Measurements from ENCODE around the gene ARL16. TPM values are rescaled to one million over a fixed set of nuclear protein-coding genes. Genes with fewer than 3 reads are reported as not detected.

The ARL16 gene
- total and polyA plus RNA-seq, 2 of the 8 experiments (the other 6 are each of a cell fraction or from before 2014, with no cell fraction given) = 37.0 to 60.8 TPM

DNA sequence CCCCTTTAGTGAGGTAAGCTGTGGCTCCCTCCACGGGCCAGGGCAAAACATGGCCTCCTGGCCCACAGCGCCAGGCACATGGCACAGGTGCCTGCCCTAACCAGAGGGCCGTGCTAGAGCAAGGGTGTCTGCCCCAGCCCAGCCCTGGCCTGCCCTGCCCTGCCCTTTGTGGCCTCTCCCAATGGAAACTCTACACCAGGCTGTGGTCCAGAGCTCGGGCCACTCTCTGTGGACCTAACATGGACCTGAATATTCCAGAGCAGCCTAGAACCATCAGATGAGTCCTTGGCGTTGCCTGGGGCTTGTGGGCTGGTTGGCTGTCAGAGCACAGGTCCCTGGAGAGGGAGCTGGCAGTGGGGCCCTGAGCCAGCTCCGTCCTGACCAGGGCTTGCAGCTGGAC, 11.6 kb upstream of the ARL16 start (continued):
- TF ChIP-seq PHF8 (conservative IDR thresholded peaks at IDR 0.05; ENCODE audit: low read depth, low read length) (no peak), SUZ12 (IDR thresholded peaks at IDR 0.05; ENCODE audit: low read length) (no peak), MAX (IDR thresholded peaks at IDR 0.05) (no peak)
